ENCODE results near the gene FRAS1.

GRCh38 chr4:78428996-78429395 is 371.9 kb downstream of the FRAS1 start:
- TF ChIP-seq POLR2A (IDR thresholded peaks at IDR 0.05) (no peak), CTCF (IDR thresholded peaks at IDR 0.05) (no peak)

Measured in vagina (tissue), 2 donors.